ENCODE data around the gene HOMER1.

HOMER1 gene

DNA sequence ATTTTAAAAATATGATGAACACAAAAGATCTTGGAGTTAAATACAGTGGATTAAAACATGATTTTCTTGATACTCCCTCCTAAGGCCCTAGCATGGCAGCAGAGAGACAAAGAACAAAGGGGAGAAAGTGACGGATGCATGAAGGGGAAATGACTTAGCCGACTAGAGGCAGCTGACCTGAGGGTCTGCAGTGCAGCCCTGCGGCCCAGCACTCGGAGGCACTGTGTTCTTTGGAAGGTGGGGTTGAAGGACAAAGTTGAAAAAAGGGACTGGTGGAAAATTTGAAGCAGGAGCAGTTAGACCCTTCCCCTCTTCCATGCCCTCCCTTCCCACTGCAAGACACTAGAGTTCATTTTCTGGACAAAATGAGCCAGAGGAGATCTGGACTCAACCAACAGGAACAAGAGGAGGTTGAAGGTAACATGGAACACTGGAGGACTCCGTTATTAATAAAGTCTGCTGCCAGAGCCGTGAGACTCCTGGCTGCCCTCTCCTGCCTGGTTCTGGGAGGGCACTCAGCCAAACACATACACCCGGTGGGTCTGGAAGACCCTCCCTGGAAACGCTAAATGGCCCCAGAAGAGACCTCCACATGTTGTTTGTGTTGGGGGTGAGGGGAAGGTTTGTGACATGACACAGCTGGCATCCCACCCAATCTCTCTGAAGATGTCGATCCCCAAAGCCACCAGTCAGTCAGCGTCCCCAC lies 179.9 kb downstream of the HOMER1 start:
- in situ Hi-C loops (cut with MboI; ENCODE audit: low sequenced_read_pairs) = no loop called here

DNA sequence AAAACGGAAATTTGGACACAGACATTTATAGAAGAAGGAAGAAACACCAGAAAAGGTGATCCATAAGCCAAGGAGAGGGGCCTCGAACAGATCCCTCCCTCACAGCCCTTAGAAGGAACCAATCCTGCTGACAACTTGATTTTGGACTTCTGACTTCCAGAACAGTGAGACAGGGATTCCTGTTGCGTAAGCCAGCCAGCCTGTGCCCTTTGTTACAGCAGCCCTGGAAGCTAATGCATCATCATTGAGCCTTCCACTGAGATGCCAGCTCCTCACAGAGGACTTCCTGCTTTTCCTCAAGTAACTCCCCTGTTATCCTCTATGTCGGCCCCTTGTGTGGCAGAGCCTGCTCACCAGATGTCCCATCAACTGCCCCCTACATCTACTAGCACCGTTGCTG lies 183.9 kb downstream of the HOMER1 start:
- in situ Hi-C loops (cut with MboI; ENCODE audit: low sequenced_read_pairs) = no loop called here

DNA sequence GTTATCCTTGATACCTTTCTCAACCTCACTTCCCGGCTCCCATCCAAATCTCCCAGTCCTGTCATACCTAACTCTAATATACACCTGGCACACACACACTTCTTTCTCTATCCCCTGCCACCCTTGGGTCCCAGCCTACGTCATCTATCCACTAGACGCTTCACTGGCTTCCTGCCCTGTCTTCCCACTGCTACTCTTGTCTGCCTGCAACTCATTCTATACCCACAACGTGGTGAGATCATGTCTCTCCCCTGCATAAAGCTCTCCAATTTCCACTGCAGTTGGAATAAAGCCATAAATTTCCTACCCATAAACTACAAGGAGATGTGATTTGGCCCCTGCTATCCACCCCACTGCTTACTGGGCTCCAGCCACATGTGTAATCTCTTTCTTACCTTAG lies 184.5 kb downstream of the HOMER1 start:
- in situ Hi-C loops (cut with MboI; ENCODE audit: low sequenced_read_pairs) = no loop called here
